Measurements from ENCODE around the gene TMEM123.
A peak's percentile ranks its signal among the peaks of the same experiment; 100 is the strongest.
"Not testable (repeated sequence)": the region's sequence is repeated elsewhere in the genome, so short reads cannot be mapped to it uniquely, and the experiment has no call there.

TMEM123 gene

DNA sequence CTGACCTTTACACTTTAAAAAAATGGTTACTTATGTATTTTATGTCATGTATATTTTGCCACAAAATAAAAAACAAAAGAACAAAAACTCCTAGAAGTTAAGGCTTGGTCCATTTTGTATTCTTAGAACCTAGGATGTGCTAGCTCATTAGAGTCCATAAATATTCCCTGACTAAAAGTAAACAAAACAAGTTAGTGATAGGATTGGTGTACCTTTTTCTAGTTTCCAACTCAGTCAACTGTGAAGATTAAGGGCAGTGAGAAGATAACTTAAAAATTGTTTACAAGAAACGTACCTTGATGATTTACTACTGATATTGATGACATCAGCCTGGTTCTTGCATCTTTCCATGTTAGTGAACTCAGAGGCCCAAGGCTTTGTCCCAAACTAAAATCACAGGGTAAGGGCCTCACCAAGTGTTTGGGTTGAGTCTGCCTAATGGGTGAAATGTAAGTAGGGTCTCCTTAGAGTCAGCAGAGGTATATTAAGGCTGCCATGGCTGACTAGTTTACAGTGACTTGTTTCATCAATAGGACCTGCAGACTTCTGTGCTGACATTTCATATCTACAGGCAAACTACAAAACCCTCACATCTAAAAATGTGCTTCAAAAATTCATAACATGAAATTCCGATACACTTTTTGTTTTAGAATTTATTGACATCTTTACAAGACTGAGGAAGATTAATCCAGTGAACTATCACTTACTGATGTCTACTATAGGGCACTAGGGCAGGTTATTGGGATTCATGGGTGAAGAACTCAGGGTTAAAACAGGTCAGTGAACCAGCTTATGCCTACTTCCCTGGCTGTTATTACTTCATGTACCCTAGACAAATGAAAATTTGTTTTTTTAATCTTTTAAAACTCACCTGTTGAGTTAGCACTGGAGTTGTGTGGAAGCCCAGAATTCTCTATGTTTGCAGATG lies 4.4 kb downstream of the TMEM123 start:
- DNase-seq = no peak

DNA sequence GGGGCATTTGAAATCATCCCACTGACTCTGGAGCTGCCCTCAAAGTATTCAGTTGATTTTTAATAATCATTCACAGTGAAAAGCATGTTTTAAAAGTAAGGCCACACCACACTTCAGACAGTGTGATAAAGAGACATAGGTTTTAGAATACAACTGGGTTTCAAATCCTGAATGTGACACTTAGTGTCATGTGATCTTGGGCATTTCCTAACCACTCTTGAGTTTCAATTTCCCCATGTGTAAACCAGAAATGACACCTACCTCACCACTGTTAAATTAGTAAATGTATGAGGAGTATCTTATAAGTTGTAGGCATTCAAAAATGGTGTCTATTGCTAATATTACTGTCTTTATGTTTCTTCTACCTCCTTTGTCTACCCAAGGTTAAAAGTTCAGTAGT lies 5.4 kb downstream of the TMEM123 start:
- DNase-seq = no peak

DNA sequence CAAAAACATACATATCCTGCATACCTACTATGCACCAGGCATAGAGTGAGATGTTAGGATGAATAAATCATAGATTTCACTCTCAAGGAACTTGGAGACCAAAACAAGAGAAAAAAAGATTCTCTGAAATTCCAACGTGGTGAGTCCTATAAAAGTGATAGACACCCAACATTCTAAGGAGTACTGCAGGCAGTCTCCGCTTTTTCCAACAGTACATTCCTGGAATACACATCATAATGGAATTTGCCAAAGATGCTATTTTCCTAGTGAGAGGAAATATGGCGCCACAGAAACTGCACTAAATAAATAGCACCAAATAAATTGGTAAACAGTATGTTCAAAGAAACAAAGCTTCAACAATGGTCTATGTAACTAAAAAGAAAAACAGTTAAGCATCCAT lies 6.0 kb downstream of the TMEM123 start:
- DNase-seq = no peak

DNA sequence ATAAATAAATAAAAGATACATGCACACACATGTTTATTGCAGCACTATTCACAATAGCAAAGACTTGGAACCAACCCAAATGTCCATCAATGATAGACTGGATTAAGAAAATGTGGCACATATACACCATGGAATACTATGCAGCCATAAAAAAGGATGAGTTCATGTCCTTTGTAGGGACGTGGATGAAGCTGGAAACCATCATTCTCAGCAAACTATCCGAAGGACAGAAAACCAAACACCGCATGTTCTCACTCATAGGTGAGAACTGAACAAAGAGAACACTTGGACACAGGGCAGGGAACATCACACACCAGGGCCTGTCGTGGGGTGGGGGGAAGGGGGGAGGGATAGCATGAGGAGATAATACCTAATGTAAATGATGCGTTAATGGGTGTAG lies 7.9 kb downstream of the TMEM123 start:
- not testable (repeated sequence) for DNase-seq

DNA sequence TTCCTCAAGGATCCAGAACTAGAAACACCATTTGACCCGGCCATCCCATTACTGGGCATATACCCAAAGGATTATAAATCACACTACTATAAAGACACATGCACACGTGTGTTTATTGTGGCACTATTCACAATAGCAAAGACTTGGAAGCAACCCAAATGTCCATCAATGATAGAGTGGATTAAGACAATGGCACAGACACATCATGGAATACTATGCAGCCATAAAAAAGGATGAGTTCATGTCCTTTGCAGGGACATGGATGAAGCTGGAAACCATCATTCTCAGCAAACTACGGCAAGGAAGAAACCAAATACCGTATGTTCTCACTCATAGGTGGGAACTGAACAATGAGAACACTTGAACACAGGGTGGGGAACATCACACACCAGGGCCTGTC lies 8.4 kb downstream of the TMEM123 start:
- DNase-seq = not testable (repeated sequence)

DNA sequence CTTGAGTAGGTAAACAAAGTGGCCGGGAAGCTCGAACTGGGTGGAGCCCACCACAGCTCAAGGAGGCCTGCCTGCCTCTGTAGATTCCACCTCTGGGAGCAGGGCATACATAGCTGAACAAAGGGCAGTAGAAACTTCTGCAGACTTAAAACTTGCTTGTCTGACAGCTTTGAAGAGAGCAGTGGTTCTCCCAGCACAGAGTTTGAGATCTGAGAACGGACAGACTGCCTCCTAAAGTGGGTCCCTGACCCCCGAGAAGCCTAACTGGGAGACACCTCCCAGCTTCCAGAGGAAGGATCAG lies 13.6 kb downstream of the TMEM123 start:
- DNase-seq = not testable (repeated sequence)

DNA sequence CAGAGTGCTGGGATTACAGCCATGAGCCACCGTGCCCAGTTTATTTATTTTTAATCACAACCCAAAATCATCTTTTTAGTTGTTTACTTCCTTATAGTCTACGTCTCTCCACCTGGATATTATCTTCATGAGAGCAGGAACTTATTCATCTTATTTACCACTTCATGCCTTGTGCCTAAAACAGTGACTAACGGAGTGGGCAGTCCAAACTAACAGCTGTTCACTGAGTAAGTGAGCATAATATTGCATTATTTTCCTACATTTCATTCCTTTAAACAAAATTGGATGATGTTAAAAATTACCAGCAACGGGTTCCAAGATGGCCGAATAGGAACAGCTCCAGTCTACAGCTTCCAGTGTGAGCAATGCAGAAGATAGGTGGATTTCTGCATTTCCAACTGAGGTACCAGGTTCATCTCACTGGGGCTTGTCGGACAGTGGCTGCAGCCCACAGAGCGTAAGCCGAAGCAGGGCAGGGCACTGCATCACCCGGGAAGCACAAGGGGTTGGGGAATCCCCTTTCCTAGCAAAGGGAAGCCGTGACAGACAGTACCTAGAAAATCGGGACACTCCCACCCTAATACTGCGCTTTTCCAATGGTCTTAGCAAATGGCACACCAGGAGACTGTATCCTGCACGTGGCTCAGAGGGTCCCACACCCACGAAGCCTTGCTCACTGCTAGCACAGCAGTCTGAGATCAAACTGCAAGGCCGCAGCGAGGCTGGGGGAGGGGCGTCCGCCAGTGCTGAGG lies 14.1 kb downstream of the TMEM123 start:
- DNase-seq = no peak

DNA sequence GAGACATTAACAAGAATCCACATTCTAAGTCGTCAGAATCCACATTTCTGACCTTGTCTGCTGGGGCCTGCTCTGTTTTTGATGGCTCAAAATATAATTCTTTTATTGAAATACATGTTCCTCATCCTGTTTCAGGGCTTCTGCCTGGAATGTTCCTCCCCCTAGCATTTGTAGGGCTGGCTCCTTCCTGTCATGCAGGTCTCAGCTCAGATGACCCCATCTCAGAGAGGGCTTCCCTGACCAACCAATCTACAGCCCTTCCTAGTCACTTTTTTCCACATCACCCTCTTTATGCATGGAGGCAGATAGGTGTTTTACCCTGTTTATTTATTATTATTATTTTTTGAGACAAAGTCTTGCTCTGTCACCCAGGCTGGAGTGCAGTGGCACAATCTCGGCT lies 14.8 kb downstream of the TMEM123 start:
- DNase-seq = no peak

DNA sequence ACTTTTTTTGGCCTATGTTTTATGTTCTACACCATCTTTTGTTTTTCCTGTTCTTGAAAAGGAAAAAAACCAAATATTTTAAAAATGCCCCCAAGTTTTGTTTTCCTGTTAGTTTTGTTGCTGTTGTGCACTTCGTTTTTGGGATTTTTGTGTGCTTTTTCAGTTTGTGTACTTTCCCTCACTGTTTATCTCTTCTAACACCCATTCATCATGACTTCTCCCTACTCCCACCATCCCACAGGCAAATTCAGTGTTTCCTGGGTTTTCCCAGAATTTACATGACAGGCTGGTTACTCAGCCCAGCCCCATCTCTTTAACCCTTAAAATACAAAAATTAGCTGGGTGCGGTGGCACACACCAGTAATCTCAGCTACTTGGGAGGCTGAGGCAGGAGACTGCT lies 15.6 kb downstream of the TMEM123 start:
- DNase-seq = no peak

DNA sequence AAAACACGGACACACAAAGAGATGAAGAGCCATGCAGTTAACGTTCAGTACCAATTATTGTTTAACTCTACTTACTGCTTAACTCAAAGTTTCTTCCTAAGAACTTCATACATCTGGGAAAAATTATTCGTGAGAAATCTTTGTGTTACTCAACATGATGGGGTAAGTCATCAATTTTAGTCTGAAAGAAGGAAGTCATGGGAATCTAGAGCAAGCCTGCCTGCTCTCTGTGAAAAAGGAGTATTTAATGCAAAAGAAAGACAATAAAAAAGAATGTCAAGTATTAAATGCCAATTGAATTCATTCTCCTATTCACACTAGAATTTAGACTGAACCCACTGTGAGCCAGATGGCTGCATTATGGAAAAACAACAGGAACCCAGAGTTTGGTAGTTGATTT lies 16.0 kb downstream of the TMEM123 start:
- DNase-seq = no peak

DNA sequence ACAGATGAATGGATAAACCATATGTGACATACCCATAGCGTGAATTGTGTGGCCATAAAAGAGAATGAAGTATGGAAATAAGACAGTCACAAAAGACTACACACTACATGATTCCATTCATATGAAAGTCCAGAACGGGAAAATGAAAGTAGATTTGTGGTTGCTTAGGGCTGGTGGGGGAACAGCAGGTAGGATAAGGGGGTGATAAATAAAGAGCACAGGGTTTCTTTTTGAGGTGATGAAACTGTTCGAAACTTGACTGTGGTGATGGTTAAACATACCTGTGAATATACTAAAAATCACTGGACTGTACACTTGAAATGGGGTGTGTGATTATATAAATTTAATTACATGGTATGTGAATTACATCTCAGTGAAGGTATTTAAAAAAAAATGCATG lies 16.9 kb downstream of the TMEM123 start:
- DNase-seq = no peak

DNA sequence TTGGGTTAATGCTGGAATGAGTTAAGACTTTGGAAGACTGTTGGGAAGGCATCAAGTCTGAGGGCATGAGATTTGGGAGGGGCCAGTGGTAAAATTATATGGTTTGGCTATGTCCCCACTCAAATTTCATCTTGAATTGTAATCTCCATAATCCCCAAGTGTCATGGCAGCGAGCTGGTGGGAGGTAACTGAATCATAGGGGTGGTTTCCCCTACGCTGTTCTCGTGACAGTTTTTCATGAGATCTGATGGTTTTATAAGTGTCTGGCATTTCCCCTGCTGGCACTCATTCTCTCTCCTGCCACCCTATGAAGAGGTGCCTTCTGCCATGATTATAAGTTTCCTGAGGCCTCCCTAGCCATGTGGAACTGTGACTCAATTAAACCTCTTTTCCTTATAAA lies 19.0 kb downstream of the TMEM123 start:
- DNase-seq = not testable (repeated sequence)

DNA sequence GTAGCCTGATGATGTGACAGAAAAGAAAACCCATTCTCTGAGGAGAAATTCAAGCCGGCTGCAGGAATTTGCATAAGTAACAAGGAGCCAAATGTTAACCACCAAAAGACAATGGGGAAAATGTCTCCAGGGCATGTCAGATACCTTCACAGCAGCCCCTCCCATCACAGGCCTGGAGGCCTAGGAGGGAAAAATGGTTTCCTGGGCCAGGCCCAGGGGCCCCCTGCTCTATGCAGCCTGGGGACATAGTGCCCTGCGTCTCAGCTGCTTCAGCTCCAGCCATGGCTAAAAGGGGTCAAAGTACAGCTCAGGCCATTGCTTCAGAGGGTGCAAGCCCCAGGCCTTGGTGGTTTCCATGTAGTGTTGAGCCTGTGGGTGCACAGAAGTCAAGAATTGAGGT lies 20.0 kb downstream of the TMEM123 start:
- not testable (repeated sequence) for DNase-seq

DNA sequence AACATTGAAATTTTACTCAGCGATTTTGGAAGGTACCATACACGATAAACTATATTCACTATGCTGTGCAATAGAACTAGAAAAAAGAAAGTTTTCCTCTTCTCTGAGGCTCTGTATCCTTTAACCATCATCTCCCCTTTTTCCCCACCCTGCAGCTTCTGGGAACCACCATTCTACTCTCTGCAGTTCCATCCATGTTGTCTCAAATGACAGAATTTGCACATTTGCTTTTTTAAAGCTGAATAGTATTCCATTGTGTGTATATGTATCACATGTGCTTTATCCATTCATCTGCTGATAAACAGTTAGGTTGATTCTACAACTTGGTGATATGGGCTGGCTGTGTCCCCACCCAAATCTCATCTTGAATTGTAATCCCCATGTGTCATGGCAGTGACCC lies 21.2 kb downstream of the TMEM123 start:
- DNase-seq = no peak

DNA sequence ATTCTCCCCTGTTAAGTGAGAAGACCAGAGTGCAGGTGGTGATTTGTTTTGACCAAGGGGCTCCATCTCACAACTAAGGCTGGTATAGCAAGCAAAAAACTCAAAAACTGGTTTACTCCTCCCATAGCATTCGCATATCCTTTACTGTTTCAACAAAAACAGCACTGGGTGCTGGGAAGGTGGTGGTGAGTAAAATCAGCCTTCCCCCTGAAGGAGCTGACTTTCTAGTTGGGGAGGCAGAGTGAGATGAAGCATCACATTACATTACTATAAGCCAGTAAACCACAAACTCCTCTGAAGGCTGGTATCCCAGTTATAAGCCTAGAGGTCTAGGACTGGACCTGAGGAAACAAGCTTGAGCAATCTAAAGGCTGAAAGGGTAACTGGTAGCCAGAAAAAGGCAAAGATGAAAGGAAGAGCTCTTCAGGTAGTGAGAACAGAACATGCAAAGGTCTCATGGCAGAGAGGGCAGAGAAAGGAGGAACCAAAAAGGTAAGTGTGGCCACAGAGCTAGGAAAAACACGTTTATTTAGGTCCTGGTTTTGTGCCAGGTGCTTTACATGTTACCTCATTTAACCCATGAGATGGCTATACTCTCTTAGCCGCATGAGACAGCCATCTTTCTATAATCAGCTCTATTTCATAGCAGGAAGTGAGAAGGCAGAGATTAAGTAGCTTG lies 22.3 kb downstream of the TMEM123 start:
- no peak for DNase-seq

DNA sequence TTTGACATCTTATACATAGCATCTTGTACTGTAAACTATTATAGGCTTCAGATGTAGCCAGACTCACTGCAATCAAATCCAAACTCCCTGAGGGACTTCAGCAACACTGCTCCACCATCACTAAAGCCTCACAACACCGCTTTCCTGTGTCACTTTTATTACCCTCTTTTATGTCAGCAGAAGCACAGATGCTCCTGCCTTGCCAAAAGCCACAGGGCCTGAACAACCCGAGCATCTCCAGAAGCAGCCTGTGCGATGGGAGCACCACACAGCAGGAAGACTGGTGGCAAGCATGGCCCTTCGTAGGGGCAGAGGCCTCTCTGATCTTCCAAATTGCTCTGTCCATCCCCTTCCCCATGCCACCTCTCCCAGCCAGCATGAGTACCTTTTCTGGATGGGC lies 22.9 kb downstream of the TMEM123 start:
- no peak for DNase-seq

DNA sequence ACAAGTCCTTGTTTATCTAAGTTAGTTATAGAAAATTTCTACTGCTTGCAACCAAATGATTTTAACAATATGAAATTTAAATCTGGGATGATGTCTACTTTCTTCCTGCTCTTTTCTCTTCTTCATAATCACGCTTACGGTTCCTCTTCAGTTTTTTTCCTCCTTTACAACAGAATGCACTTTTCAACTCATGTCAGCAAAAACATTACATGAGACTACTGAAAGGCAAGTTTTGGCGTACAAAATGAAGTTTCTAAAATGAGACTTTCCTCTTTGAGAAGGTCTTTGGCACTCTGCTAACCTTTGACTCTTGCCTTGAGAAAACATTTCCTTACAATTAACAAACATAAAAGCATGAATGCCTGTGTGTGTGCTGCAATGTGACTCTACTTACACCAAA lies 23.3 kb downstream of the TMEM123 start:
- DNase-seq = no peak

DNA sequence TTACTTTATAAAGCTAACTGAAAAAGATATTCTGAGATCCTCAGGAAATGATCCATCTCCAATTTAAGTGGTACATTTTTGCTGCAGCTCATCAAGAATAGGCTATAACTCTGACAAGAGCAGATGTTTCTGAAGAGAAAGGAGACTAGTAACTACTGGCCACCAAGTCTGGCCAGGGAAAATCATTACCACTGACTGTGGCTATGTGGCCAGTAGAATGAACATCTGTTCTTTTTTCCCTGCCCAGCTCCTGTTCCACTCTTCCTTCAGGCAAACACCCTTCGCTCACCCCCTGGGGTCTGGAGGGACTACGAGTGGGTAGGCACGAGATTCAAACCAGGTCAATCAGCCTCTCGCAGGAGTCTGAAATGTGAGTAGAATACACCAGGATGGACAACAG lies 23.9 kb downstream of the TMEM123 start:
- DNase-seq = peak; percentile 39

DNA sequence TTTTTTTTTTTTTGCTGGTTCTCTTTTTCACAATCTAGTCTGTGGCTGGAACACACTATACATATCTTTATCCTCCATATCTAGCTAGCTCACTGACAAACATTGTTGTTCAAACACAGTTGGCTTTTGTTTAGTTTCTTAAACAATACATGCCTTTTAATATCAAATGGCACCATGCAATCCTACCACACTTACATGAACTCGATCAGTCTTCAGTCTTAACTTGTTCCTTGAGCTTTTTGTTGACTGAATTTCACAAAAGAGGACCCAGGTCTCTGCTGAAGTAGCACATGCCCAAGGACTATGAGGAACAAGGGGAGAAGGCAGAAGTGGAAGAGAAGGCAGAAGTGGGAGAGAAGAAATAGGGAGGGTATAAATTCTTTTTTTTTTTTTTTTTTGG lies 25.5 kb downstream of the TMEM123 start:
- no peak for DNase-seq

DNA sequence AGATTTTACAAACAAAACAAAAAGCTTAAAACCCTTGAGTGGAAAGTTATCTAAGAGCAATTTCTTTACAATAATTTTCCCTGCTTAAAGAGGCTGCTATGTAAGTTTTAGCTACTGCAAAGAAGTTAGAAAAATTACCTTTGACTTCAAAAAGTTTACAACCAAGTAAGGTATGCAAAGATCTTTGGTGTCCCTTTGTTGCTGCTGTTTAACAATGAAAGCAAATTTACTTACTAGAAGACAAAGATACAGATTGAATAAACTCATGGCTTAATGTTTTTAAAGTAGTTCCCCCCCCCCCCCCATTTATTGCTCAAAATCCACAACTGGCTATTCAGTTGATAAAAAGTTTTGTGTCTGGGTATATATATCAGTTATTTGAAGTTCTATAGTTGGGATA lies 26.0 kb downstream of the TMEM123 start:
- no peak for DNase-seq

DNA sequence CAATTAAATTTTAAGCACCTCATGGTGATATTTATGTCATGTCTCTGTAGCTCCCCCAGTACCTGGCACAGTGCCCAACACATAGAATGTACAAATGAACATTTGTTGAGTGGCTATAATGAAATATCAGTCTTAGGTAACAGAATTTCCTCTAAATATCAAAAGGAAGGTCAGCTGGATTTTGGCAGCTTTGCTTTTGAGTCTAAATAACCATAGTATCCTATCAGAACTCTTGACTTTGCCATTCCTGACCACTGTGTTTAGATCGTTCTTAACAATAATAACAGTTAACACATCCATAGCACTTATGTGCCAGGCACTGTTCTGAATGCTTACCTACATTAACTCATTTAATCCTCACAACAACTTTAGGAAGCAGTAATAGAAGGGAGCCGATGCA lies 26.6 kb downstream of the TMEM123 start:
- DNase-seq = no peak

DNA sequence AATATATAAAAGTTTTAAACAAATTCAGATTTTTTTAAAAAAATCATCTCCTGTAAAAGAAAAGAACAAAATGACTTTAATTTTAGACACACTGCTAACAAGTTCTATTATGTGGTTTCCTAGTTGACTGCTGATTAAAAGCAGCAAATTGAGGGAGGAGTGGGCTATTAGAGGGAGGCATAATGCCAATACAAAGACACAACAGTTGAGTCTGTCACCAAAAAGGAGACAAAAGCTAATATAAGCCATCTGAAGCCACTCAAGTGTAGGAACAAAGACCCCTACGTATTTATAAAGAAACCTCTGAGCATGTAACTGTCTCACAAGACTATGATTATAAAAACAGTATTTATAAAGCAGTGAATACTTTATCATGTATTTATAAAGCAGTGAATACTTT lies 28.6 kb downstream of the TMEM123 start:
- peak; percentile 64 for DNase-seq

DNA sequence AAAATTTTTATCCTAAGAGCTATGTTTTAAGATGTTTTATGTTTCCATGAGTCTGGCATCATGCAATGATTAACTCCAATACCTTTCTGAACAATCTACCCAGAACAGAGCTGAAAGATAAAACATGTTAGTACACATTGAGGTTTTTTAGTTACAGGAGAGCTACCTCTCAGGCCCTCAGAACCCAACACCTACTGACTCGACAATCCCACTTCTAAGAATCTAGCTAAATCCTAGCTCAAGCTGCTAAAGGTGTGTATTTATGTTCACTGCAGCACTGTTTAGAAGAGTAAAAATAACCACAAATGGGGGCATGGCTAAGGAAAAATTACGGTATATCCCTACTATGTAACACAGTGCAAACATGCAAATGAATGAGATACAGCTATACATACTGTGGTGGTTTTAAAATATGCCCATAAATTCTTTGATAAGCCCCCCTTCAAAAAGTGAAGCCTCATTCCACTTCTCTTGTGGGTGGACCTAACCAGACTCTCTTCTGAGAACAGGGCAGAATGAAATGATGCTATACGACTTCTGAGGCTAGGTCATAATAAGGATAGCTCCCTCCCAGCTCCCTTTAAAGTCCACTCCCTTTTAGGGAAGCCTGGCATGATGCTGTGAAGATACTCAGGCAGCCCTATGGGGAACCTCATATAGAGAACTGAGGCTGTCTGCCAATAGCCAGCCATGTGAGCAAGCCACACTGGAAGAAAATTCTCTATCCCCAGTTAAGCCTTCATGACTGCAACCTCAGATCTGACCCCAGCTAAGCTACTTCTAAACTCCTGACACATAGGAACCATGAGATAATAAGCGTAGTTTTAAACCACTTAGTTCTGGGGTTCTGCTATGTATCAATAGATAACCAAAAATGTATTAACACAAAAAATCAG lies 29.5 kb downstream of the TMEM123 start:
- DNase-seq = peak; percentile 63

Data from eye (tissue), 1 donor.